Measurements from ENCODE around the gene TUBD1.
A peak's percentile ranks its signal among the peaks of the same experiment; 100 is the strongest.
"Not testable (repeated sequence)": the region's sequence is repeated elsewhere in the genome, so short reads cannot be mapped to it uniquely, and the experiment has no call there.

The TUBD1 gene

GRCh38 chr17:59838052-59838916 is 54.5 kb downstream of the TUBD1 start:
- peak overlapping the region; percentile 87 to 100 (median 99) for H3K9ac ChIP-seq (ENCODE audit: low read length in 5 of 5)
- H3K4me3 ChIP-seq (ENCODE audit: low read depth in 1 of 5, low read length in 5 of 5), result peak overlapping the region; percentile 83 to 96 (median 95)
- H3K9me3 ChIP-seq (ENCODE audit: control insufficient read depth in 5 of 5, low read length in 5 of 5), result no peaks in the 10 kb centered on the region
- H3K27me3 ChIP-seq (ENCODE audit: control insufficient read depth in 5 of 5, insufficient read depth in 4 of 5, low read length in 5 of 5), result no peaks in the 10 kb centered on the region
- peaks cover 0 to 19% (median 16%) of the 10 kb centered on the region in 5 donors for H3K36me3 ChIP-seq (ENCODE audit: control insufficient read depth in 5 of 5, insufficient read depth in 5 of 5, low read length in 5 of 5)
- H3K4me1 ChIP-seq (ENCODE audit: control insufficient read depth in 5 of 5, insufficient read depth in 5 of 5, low read length in 5 of 5), result peaks cover 2 to 23% (median 15%) of the 10 kb centered on the region in 5 donors
- H3K27ac ChIP-seq (ENCODE audit: low read depth, low read length), result peak overlapping the region; percentile 96

DNA sequence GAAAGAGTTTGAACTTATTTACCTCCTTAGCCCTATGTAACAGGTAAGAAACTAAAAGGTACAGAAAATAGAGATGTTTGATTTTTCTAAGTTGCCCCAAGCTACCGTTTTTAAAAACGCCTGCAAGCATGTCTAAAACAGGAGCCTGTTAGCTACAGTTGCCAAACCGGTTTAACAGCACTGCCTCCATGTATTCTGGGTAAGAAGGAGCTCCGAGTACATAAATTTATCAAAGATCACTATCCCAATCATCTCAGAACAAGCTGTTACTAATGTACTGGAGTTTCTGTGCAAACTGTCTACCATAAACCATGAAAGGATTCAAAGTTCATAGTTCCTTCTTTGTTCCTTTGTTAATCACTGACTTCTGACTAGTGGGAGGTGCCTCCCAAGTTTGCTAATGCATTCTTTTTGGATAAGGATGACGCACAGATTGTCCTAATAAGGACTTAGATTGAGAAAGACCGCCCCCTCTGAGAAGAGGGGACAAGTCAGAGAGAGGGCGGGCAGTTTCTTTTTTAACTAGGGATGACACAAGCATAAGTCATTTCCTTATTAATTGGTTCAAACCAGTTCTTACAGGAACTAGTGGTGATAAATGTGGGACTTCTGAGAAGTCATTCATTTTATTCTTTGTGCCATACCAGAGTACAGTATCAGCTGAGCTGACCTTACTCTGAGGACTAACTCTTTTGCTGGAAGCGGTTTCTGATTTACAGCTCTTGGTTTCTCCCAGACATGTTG is 55.3 kb downstream of the TUBD1 start:
- Histone ChIP-seq H3K27me3 (ENCODE audit: control insufficient read depth in 5 of 5, insufficient read depth in 4 of 5, low read length in 5 of 5) (no peaks in the 10 kb centered on the region), H3K27ac (ENCODE audit: low read depth, low read length) (peak overlapping the region; percentile 96), H3K4me1 (ENCODE audit: control insufficient read depth in 5 of 5, insufficient read depth in 5 of 5, low read length in 5 of 5) (peaks cover under 1 to 23% (median 15%) of the 10 kb centered on the region in 5 donors), H3K9ac (ENCODE audit: low read length in 5 of 5) (peak overlapping the region; percentile 87 to 100 (median 99)), H3K36me3 (ENCODE audit: control insufficient read depth in 5 of 5, insufficient read depth in 5 of 5, low read length in 5 of 5) (peaks cover 0 to 19% (median 16%) of the 10 kb centered on the region in 5 donors), H3K4me3 (ENCODE audit: low read depth in 1 of 5, low read length in 5 of 5) (peak overlapping the region; percentile 83 to 96 (median 95)), H3K9me3 (ENCODE audit: control insufficient read depth in 5 of 5, low read length in 5 of 5) (no peaks in the 10 kb centered on the region)

- Histone ChIP-seq H3K27ac (ENCODE audit: low read depth, low read length) (no peak overlapping the region), H3K4me1 (ENCODE audit: control insufficient read depth in 5 of 5, insufficient read depth in 5 of 5, low read length in 5 of 5) (peaks cover 0 to 28% (median 21%) of the 10 kb centered on the region in 5 donors), H3K4me3 (ENCODE audit: low read depth in 1 of 5, low read length in 5 of 5) (no peak overlapping the region), H3K9me3 (ENCODE audit: control insufficient read depth in 5 of 5, low read length in 5 of 5) (no peaks in the 10 kb centered on the region), H3K36me3 (ENCODE audit: control insufficient read depth in 5 of 5, insufficient read depth in 5 of 5, low read length in 5 of 5) (no peaks in the 10 kb centered on the region), H3K9ac (ENCODE audit: low read length in 5 of 5) (no peak overlapping the region), H3K27me3 (ENCODE audit: control insufficient read depth in 5 of 5, insufficient read depth in 4 of 5, low read length in 5 of 5) (no peaks in the 10 kb centered on the region)
These were observed 59.8 kb downstream of the TUBD1 start for GRCh38 chr17:59832883-59833379.

- Histone ChIP-seq H3K9me3 (ENCODE audit: control insufficient read depth in 5 of 5, low read length in 5 of 5) (no peaks in the 10 kb centered on the region), H3K27ac (ENCODE audit: low read depth, low read length) (peak overlapping the region; percentile 66), H3K4me3 (ENCODE audit: low read depth in 1 of 5, low read length in 5 of 5) (no peak overlapping the region), H3K36me3 (ENCODE audit: control insufficient read depth in 5 of 5, insufficient read depth in 5 of 5, low read length in 5 of 5) (no peaks in the 10 kb centered on the region), H3K27me3 (ENCODE audit: control insufficient read depth in 5 of 5, insufficient read depth in 4 of 5, low read length in 5 of 5) (no peaks in the 10 kb centered on the region), H3K9ac (ENCODE audit: low read length in 5 of 5) (peak overlapping the region in 1 of 5 donors; percentile 63), H3K4me1 (ENCODE audit: control insufficient read depth in 5 of 5, insufficient read depth in 5 of 5, low read length in 5 of 5) (peaks cover 0 to 22% (median 20%) of the 10 kb centered on the region in 5 donors)
These were observed 61.8 kb downstream of the TUBD1 start for GRCh38 chr17:59830846-59831486.

DNA sequence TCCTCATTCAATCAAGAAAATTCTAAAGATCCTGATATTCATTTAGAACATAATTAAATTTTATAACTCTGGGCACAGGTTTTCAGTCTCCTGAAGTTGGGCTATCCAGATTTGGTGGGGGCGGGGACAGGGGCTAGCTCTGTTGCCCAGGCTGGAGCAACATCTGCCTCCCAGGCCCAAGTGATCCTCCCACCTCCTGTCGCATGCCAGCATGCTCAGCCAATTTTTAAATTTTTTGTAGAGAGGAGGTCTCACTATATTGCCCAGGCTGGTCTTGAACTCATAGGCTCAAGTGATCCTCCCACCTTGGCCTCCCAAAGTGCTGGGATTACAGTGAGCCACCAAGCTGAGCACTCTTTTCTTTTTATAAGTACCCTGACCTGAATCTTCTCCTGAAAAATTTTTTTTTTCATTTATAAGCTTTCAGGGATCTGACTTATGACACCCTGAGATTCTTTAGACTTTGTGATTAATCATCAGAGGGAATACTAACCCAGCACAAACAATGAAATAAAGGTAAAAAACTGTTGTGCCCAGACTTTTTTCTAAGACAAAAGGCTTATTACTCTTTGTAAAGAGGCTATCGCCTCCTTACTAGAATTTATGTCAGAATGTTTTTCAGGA is 62.6 kb downstream of the TUBD1 start:
- Histone ChIP-seq H3K27ac (ENCODE audit: low read depth, low read length) (peak overlapping the region; percentile 66), H3K9me3 (ENCODE audit: control insufficient read depth in 5 of 5, low read length in 5 of 5) (no peaks in the 10 kb centered on the region), H3K36me3 (ENCODE audit: control insufficient read depth in 5 of 5, insufficient read depth in 5 of 5, low read length in 5 of 5) (no peaks in the 10 kb centered on the region), H3K4me1 (ENCODE audit: control insufficient read depth in 5 of 5, insufficient read depth in 5 of 5, low read length in 5 of 5) (peaks cover 0 to 27% (median 21%) of the 10 kb centered on the region in 5 donors), H3K9ac (ENCODE audit: low read length in 5 of 5) (peak overlapping the region in 1 of 5 donors; percentile 63), H3K27me3 (ENCODE audit: control insufficient read depth in 5 of 5, insufficient read depth in 4 of 5, low read length in 5 of 5) (no peaks in the 10 kb centered on the region), H3K4me3 (ENCODE audit: low read depth in 1 of 5, low read length in 5 of 5) (no peak overlapping the region)

DNA sequence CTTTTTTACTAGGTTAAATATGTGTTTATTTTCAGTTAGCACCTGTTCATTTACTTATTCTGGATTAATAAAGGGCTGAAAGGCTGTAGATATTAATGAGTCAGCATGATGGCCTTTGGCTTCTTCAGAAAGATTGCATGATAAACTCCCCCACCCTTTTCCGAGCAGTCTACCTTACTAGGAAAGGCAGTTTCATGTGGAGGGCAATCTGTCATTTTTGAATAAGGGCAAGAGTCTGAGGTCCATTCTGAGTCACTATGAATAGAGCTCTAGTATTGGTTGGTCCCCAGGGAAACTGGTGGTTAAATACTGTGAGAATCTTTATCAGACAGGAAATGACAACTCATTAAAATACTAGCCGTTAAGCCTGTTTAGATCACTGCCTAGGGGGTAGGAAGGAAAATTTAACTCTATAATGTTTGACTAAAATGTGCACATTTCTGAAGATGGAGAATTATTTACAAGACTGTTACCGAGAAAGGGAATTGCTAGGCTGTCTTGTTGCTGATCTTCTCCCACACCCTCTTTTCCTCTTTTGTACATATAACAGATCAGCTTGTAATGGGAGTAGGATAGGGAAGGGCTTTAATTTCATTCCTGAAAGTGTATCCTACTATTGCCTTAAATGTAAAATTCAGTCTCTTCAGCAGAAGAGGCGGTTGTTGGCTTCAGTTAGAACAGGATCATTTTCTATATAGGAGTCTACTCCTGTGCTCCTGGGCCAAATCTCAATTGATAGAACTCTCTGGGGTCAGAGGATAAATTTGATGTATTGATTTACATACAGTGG is 63.3 kb downstream of the TUBD1 start:
- no peaks in the 10 kb centered on the region for H3K27me3 ChIP-seq (ENCODE audit: control insufficient read depth in 5 of 5, insufficient read depth in 4 of 5, low read length in 5 of 5)
- peak overlapping the region in 3 of 5 donors; percentile 28 to 33 (median 28) for H3K4me3 ChIP-seq (ENCODE audit: low read depth in 1 of 5, low read length in 5 of 5)
- no peaks in the 10 kb centered on the region for H3K36me3 ChIP-seq (ENCODE audit: control insufficient read depth in 5 of 5, insufficient read depth in 5 of 5, low read length in 5 of 5)
- peaks cover 0 to 30% (median 21%) of the 10 kb centered on the region in 5 donors for H3K4me1 ChIP-seq (ENCODE audit: control insufficient read depth in 5 of 5, insufficient read depth in 5 of 5, low read length in 5 of 5)
- H3K9me3 ChIP-seq (ENCODE audit: control insufficient read depth in 5 of 5, low read length in 5 of 5), result no peaks in the 10 kb centered on the region
- H3K27ac ChIP-seq (ENCODE audit: low read depth, low read length), result peak overlapping the region; percentile 66
- H3K9ac ChIP-seq (ENCODE audit: low read length in 5 of 5), result peak overlapping the region in 3 of 5 donors; percentile 56 to 63 (median 60)

GRCh38 chr17:59828819-59829216 is 63.9 kb downstream of the TUBD1 start:
- peak overlapping the region in 1 of 5 donors; percentile 32 for H3K9ac ChIP-seq (ENCODE audit: low read length in 5 of 5)
- not testable (repeated sequence) for H3K9me3 ChIP-seq (ENCODE audit: control insufficient read depth in 5 of 5, low read length in 5 of 5); H3K36me3 ChIP-seq (ENCODE audit: control insufficient read depth in 5 of 5, insufficient read depth in 5 of 5, low read length in 5 of 5); H3K27me3 ChIP-seq (ENCODE audit: control insufficient read depth in 5 of 5, insufficient read depth in 4 of 5, low read length in 5 of 5)
- H3K4me3 ChIP-seq (ENCODE audit: low read depth in 1 of 5, low read length in 5 of 5), result peak overlapping the region in 1 of 5 donors; percentile 3
- peaks cover 0 to 30% (median 21%) of the 10 kb centered on the region in 5 donors for H3K4me1 ChIP-seq (ENCODE audit: control insufficient read depth in 5 of 5, insufficient read depth in 5 of 5, low read length in 5 of 5)
- H3K27ac ChIP-seq (ENCODE audit: low read depth, low read length), result peak overlapping the region; percentile 66

DNA sequence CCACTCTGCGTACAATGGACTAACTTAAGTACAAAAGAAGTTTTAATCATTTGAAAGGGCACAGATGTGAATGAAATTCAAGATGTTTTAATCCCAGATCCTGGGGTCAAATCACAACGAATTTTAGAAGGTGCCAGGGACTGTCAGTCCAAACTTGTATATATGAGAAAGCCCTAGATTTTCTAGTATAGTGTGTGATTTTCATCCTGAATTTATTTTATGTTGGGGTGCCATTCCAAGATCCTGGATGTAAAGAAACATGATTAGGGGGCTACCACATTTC is 64.3 kb downstream of the TUBD1 start:
- H3K4me1 ChIP-seq (ENCODE audit: control insufficient read depth in 5 of 5, insufficient read depth in 5 of 5, low read length in 5 of 5), result peaks cover 0 to 30% (median 21%) of the 10 kb centered on the region in 5 donors
- H3K9ac ChIP-seq (ENCODE audit: low read length in 5 of 5), result peak overlapping the region in 1 of 5 donors; percentile 32
- H3K27ac ChIP-seq (ENCODE audit: low read depth, low read length), result peak overlapping the region; percentile 66
- peak overlapping the region in 1 of 5 donors; percentile 3 for H3K4me3 ChIP-seq (ENCODE audit: low read depth in 1 of 5, low read length in 5 of 5)
- H3K36me3 ChIP-seq (ENCODE audit: control insufficient read depth in 5 of 5, insufficient read depth in 5 of 5, low read length in 5 of 5), result no peaks in the 10 kb centered on the region
- H3K27me3 ChIP-seq (ENCODE audit: control insufficient read depth in 5 of 5, insufficient read depth in 4 of 5, low read length in 5 of 5), result no peaks in the 10 kb centered on the region
- no peaks in the 10 kb centered on the region for H3K9me3 ChIP-seq (ENCODE audit: control insufficient read depth in 5 of 5, low read length in 5 of 5)
